Thoracic aorta (tissue), 2 donors: ENCODE measurements around the gene TMEM191C. TPM values are rescaled to one million over a fixed set of nuclear protein-coding genes. Genes with fewer than 3 reads are reported as not detected.
"Not testable (repeated sequence)": the region's sequence is repeated elsewhere in the genome, so short reads cannot be mapped to it uniquely, and the experiment has no call there.

Source experiments
- ATAC-seq: fragments of 150-250 bp; one replicate; pipeline ENCODE4 v1.8.0; 2017; ENCODE audit warnings: low read depth; ENCODE audit not compliant: insufficient number of reproducible peaks, low FRiP score
- DNase-seq: peaks from one replicate; pipeline ENCODE4 v3.0.0-alpha.2; 2020; ENCODE audit warnings: low spot score
- H3K27ac ChIP-seq, 2 donors: fragments of 200-600 bp; sonication (generic); 1 replicate in 1 of 2; 2 replicates in 1 of 2; pipeline ENCODE4 v1.5.1; 2016; ENCODE audit warnings: mild to moderate bottlenecking in 2 of 2, moderate library complexity in 2 of 2
- H3K27me3 ChIP-seq: fragments of 200-600 bp; sonication (generic); replicated peaks from 2 replicates; pipeline ENCODE4 v1.6.0; 2016; ENCODE audit warnings: mild to moderate bottlenecking; ENCODE audit not compliant: insufficient read depth
- H3K36me3 ChIP-seq: fragments of 200-600 bp; sonication (generic); one replicate; pipeline ENCODE4 v1.5.1; 2016
- H3K4me1 ChIP-seq, 2 donors: fragments of 200-600 bp; sonication (generic); 1 replicate in 1 of 2; 2 replicates in 1 of 2; pipeline versions ENCODE4 v1.5.1 to v1.6.0; 2016; ENCODE audit warnings: low read depth in 2 of 2, mild to moderate bottlenecking in 1 of 2; ENCODE audit not compliant: control insufficient read depth in 1 of 2
- H3K4me3 ChIP-seq: fragments of 200-600 bp; sonication (generic); 2 replicates; pipeline ENCODE4 v1.5.1; 2016; ENCODE audit warnings: mild to moderate bottlenecking
- H3K9me3 ChIP-seq: fragments of 200-600 bp; sonication (generic); 2 replicates; pipeline ENCODE4 v1.5.1; 2016
- total RNA-seq, 2 donors: library from RNA; depleted of rRNA; stranded (reverse); fragments of >200 nt; gene quantifications; one replicate each; pipeline versions ENCODE4 v1.1.0 to v1.2.3, GENCODE V29; 2016

TMEM191C gene
- total RNA-seq, 2 donors from 2014 or later: 0.27 to 0.63 TPM

DNA sequence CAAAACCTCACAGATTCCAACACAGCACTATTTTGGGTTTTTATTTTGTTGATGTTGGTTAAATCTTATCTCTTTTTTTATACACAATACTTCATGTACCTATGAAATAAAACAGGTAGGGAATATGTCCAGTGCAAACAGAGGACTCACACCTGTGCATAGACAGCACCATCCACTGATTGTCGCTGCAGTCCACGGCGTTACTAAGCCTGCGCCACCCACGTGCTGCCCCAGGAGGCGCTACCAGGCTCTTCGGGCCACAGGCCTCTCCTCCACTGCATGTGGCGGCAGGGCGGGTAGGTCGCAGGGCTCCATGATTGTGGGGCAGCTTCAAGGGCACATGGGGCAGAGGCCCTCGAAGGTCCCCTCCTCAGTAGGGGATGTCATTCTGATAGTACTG lies 5.8 kb downstream of the TMEM191C start:
- not testable (repeated sequence) for H3K4me3 ChIP-seq, H3K36me3 ChIP-seq, H3K9me3 ChIP-seq, ATAC-seq, H3K27me3 ChIP-seq, H3K27ac ChIP-seq, H3K4me1 ChIP-seq, DNase-seq

GRCh38 chr22:21473664-21474063 lies 6.5 kb downstream of the TMEM191C start:
- H3K27ac ChIP-seq, H3K4me1 ChIP-seq, H3K9me3 ChIP-seq, ATAC-seq, H3K27me3 ChIP-seq, H3K36me3 ChIP-seq, DNase-seq, H3K4me3 ChIP-seq: not testable (repeated sequence)

- not testable (repeated sequence) for H3K27ac ChIP-seq, ATAC-seq, H3K36me3 ChIP-seq, H3K4me3 ChIP-seq, H3K9me3 ChIP-seq, DNase-seq, H3K27me3 ChIP-seq, H3K4me1 ChIP-seq
These were observed 16.9 kb downstream of the TMEM191C start for GRCh38 chr22:21484039-21484438.

DNA sequence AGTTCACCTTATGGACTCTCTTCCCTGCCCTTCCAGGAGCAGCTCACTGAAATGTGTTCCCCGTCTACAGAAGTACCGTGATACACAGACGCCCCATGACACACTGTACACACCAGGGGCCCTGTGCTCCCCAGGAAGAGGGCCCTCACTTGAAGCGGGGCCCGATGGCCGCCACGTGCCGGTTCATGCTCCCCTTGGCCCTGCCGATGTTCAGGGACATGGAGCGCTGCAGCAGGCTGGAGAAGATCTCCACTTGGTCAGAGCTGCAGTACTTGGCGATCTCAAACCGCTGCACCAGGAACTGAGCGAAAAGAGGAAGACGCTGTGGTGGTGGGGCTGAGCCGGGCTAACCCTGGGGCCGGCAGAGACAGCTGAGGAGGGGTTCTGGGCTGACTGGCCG lies 20.5 kb downstream of the TMEM191C start:
- not testable (repeated sequence) for H3K9me3 ChIP-seq, DNase-seq, H3K4me1 ChIP-seq, H3K27me3 ChIP-seq, H3K27ac ChIP-seq, H3K4me3 ChIP-seq, ATAC-seq, H3K36me3 ChIP-seq

DNA sequence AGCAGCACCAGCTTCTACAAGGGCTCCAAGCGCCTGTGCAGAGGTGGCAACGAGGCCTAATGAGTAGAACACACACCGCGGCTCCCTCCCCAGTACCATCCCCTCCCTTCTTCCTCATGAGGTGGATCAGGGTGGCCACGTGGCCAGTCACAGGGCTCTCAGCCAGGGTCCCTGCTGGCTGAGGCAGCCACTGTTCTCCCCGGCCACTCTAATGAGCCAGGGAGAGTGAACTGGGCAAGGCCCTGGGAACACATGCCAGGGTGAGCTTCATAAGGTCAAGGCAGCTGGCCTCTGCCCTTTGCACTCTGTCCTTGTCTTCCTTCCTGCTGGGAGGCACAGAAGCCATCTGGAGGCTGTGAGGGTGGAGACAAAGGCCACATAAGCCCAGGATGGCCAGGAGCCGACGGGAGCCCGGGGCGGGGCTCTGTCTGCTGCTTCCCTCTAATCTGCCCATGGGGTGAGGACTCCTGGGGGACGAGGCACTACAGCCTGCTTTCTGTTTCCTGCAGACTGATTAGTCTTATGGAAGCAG lies 22.0 kb downstream of the TMEM191C start:
- H3K4me3 ChIP-seq, H3K27ac ChIP-seq, DNase-seq, ATAC-seq, H3K9me3 ChIP-seq, H3K4me1 ChIP-seq, H3K36me3 ChIP-seq, H3K27me3 ChIP-seq: not testable (repeated sequence)

DNA sequence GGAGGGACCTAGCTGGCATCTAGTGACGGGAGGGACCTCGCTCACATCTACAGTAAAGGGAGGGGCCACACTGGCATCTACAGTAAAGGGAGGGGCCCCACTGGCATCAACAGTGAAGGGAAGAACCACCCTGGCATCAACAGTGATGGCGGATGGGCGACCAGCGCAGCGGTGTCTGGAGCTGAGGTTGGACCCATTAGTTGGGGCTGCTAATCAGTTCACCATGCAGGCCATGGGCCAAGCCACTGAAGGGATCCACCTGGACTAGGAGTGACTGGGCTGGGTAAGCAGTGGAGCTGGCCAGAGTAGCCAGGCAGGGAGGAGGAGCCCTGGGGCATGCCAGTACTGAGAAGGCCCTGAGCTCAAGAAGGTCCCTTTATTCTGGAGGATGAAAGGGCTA lies 23.4 kb downstream of the TMEM191C start:
- not testable (repeated sequence) for H3K27ac ChIP-seq, H3K36me3 ChIP-seq, ATAC-seq, DNase-seq, H3K9me3 ChIP-seq, H3K27me3 ChIP-seq, H3K4me1 ChIP-seq, H3K4me3 ChIP-seq

DNA sequence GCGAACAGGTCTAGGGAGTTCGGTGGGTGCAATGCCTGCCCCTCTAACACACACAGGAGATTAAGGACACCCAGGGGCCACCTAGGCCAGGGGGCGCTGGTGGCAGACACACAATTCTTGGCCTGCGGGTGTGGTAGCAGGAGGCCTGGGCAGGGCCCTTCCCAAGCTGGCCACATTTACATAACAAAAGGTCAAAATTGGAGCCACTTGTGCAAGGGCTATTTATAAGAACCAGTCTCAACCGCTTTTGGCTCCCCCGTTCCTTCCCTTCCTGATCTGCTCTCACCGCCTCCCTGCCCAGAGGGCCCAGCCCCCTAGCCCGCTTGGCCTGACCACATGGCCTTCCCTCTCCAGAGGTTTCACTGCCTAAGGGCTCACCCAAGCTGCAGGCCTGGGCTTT lies 25.1 kb downstream of the TMEM191C start:
- not testable (repeated sequence) for H3K36me3 ChIP-seq, H3K4me3 ChIP-seq, H3K9me3 ChIP-seq, ATAC-seq, DNase-seq, H3K27ac ChIP-seq, H3K27me3 ChIP-seq, H3K4me1 ChIP-seq

DNA sequence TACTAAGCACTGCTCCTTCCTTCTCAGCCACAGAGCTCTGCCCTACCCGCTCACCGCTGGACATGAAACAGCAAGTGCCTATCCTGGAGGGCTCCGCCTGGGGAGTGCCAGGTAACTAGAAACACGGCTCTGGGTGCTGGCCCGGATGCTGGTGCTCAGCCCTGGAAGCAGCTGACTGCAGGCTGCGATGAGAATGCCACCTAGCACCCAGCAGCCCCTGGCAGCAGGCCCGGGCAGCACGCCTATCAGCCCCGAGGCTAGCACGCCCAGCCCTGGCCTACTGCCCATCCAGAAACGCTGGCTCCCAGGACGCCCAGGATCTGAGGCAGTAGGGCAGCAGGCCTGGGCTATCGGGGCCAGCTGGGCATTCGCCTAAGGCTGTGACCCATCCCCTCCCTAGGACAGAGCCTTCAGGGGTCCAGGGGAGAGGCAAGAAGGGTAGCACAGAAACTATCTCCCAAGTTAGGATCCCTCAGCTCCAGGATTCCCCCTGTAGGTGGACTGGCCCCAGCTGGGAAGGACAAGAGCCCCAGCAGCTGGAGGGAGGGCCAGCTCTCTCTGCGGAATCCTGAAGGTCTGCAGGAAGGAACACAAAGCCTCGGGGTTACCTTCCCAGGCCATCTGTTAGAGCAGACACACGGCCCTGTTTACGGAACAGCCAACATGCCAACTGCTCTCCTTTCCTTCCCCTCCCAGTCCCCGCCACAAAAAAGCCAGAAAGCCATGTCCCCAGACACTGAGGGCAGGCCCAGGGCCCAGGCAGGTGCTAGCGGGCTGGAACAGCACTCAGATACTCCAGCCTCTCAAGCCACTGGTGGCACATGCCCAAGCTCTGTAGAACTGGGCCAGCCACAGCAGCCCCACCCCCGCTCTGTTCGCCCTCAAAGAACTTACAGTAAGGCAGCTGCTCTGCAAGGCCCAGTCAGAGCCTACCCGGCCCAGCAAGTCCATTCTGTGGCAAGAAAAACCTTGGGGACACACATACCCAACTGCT lies 26.9 kb downstream of the TMEM191C start:
- ATAC-seq, H3K9me3 ChIP-seq, DNase-seq, H3K36me3 ChIP-seq, H3K27me3 ChIP-seq, H3K27ac ChIP-seq, H3K4me3 ChIP-seq, H3K4me1 ChIP-seq: not testable (repeated sequence)

DNA sequence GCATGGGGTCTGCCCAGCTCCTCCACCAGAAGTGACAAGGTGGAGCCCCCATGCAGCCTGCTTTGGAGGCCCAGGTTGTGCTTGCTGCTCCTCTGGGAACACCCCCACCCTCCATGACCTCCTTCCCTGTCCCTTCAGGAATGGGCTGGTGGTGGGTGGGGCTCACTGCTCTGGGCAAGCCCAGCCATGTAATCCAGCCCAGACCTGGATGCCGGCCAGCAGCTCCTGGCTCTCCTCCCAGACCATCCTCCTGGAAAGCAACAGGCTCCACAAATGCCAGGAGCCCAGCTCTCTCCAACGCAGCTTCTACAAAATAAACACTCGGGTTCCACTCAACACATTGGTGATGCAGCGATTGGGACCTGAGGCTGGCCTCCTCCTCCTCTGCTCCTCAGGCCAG lies 30.8 kb downstream of the TMEM191C start:
- not testable (repeated sequence) for DNase-seq, H3K4me3 ChIP-seq, H3K27me3 ChIP-seq, H3K4me1 ChIP-seq, H3K36me3 ChIP-seq, H3K27ac ChIP-seq, H3K9me3 ChIP-seq
- peak; percentile 41 for ATAC-seq

DNA sequence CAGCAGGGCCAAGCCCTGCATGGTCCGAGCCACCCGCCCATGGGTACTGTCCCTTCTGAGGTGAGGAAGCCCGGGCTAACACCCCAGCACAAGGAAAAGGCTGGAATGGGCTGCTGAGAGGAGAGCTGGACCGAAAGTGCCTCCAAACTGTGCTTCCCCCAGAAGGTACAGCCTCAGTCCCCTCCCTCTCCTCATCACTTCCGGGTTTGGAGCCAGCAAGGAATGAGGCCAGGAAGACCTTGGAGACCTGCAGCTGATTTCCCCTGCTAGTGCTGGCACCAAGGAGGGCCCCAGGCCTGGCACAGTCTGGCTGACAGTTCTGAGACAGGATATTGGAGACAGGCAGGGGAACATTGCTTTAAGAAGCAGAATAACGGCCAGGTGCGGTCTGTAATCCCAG lies 31.3 kb downstream of the TMEM191C start:
- H3K27ac ChIP-seq, H3K4me1 ChIP-seq, H3K9me3 ChIP-seq, H3K27me3 ChIP-seq, H3K4me3 ChIP-seq, ATAC-seq, DNase-seq, H3K36me3 ChIP-seq: not testable (repeated sequence)

GRCh38 chr22:21499623-21500506 lies 32.7 kb downstream of the TMEM191C start:
- not testable (repeated sequence) for H3K4me1 ChIP-seq

DNA sequence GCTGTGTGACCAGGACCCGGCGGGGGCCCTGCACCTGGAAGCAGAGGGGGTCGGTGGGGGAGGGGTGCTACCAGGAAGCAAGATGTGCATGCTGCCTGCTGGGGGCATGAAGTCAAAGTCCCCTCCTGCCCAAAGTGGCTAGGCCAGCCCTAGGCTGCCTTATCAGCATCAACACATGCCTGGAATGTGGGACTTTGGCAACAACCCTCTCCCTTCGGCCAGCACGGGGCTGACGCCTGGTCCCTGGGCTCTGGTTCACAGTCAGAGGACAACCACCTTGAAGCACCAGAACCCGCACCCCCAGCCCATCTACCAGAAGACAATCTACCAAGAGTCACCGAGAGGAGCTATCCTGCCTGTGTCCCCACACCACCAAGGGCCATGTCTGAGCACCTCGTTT lies 43.2 kb downstream of the TMEM191C start:
- not testable (repeated sequence) for H3K9me3 ChIP-seq, H3K36me3 ChIP-seq, ATAC-seq, DNase-seq, H3K27ac ChIP-seq, H3K27me3 ChIP-seq, H3K4me1 ChIP-seq, H3K4me3 ChIP-seq

More at GRCh38 chr22:21499623-21500506, 32.7 kb downstream of the TMEM191C start:
- not testable (repeated sequence) for DNase-seq, H3K27ac ChIP-seq, H3K36me3 ChIP-seq, H3K27me3 ChIP-seq, H3K4me3 ChIP-seq, ATAC-seq, H3K9me3 ChIP-seq
